HepG2 (cell line): ENCODE results near the gene ACOXL. TPM values are rescaled to one million over a fixed set of nuclear protein-coding genes. Genes with fewer than 3 reads are reported as not detected.

ENCODE experiments used
- ASH2L ChIP-seq: fragments of 300-600, 200-600 bp; sonication (generic); IDR thresholded peaks from 2 replicates; pipeline ENCODE4 v1.7.0; 2017; ENCODE audit warnings: low read depth, mild to moderate bottlenecking, moderate library complexity, mixed read lengths, low read length; ENCODE audit not compliant: insufficient read length
- CBX1 ChIP-seq: IDR thresholded peaks from one replicate; pipeline ENCODE4 v1.6.1; 2016; ENCODE audit warnings: antibody characterized with exemption, low read depth
- FIP1L1 ChIP-seq: fragments of 200-400 bp; formaldehyde crosslinking; IDR thresholded peaks from 2 replicates; pipeline ENCODE4 v1.6.1; 2018; ENCODE audit warnings: low read depth, mild to moderate bottlenecking, low read length, moderate library complexity, borderline replicate concordance; ENCODE audit not compliant: insufficient read depth
- FOXK2 ChIP-seq: fragments of 450-650 bp; IDR thresholded peaks from 2 replicates; pipeline ENCODE4 v1.6.1; 2016
- MAF1 ChIP-seq: sonication (generic); formaldehyde crosslinking; IDR thresholded peaks from 2 replicates; pipeline ENCODE4 v1.5.0; 2020; ENCODE audit warnings: missing genetic modification reagents, borderline replicate concordance
- MXD3 ChIP-seq: IDR thresholded peaks from 2 replicates; pipeline ENCODE4 v1.6.1; 2016; ENCODE audit warnings: mild to moderate bottlenecking, missing biosample characterization, missing genetic modification reagents
- NAIF1 ChIP-seq: sonication (generic); formaldehyde crosslinking; IDR thresholded peaks from 2 replicates; pipeline ENCODE4 v1.5.0; 2020; ENCODE audit warnings: mild to moderate bottlenecking, missing genetic modification reagents, borderline replicate concordance
- NFE2L2 ChIP-seq: fragments of 150-350 bp; IDR thresholded peaks from 2 replicates; pipeline ENCODE4 v1.6.1; 2014; ENCODE audit warnings: low read length
- POLR2AphosphoS2 ChIP-seq: IDR thresholded peaks from 2 replicates; pipeline ENCODE4 v1.6.1; 2011; ENCODE audit warnings: low read depth, low read length, improper control_type of control experiment
- RORA ChIP-seq: sonication (generic); formaldehyde crosslinking; IDR thresholded peaks from 2 replicates; pipeline ENCODE4 v1.5.0; 2020; ENCODE audit warnings: mild to moderate bottlenecking, missing genetic modification reagents, moderate library complexity
- RXRB ChIP-seq: IDR thresholded peaks from 2 replicates; pipeline ENCODE4 v1.6.1; 2016; ENCODE audit warnings: borderline replicate concordance, missing genetic modification reagents, missing compliant biosample characterization
- TFAP4 ChIP-seq: sonication (generic); IDR thresholded peaks from 2 replicates; pipeline ENCODE4 v1.6.1; 2016; ENCODE audit warnings: low read depth, borderline replicate concordance
- TOE1 ChIP-seq: sonication (generic); formaldehyde crosslinking; IDR thresholded peaks from 2 replicates; pipeline ENCODE4 v1.4.0; 2020; ENCODE audit warnings: mild to moderate bottlenecking, missing genetic modification reagents
- TRIM22 ChIP-seq: fragments of 450-650 bp; IDR thresholded peaks from 2 replicates; pipeline ENCODE4 v1.6.1; 2017
- ZBTB26 ChIP-seq: IDR thresholded peaks from 2 replicates; pipeline ENCODE4 v1.6.1; 2016; ENCODE audit warnings: missing compliant biosample characterization, missing genetic modification reagents, borderline replicate concordance
- ZC3H4 ChIP-seq: sonication (generic); formaldehyde crosslinking; IDR thresholded peaks from 2 replicates; pipeline ENCODE4 v1.4.0; 2020; ENCODE audit warnings: missing genetic modification reagents, borderline replicate concordance
- ZMAT3 ChIP-seq: sonication (generic); formaldehyde crosslinking; conservative IDR thresholded peaks from 2 replicates; pipeline ENCODE4 v1.7.0; 2021; ENCODE audit warnings: missing genetic modification reagents
- ZNF143 ChIP-seq: sonication (generic); formaldehyde crosslinking; IDR thresholded peaks from 2 replicates; pipeline ENCODE4 v1.4.0; 2020; ENCODE audit warnings: missing genetic modification reagents
- ZNF275 ChIP-seq: sonication (generic); formaldehyde crosslinking; IDR thresholded peaks from 2 replicates; pipeline ENCODE4 v1.8.0; 2022; ENCODE audit warnings: missing genetic modification reagents, mild to moderate bottlenecking, inconsistent platforms, borderline replicate concordance
- ZNF30 ChIP-seq: sonication (generic); formaldehyde crosslinking; IDR thresholded peaks from 2 replicates; pipeline ENCODE4 v1.5.0; 2020; ENCODE audit warnings: mild to moderate bottlenecking, missing genetic modification reagents
- ZNF33B ChIP-seq: sonication (generic); formaldehyde crosslinking; IDR thresholded peaks from 2 replicates; pipeline ENCODE4 v1.5.1; 2020; ENCODE audit warnings: mild to moderate bottlenecking, missing genetic modification reagents
- ZNF563 ChIP-seq: sonication (generic); formaldehyde crosslinking; IDR thresholded peaks from 2 replicates; pipeline ENCODE4 v1.8.0; 2022; ENCODE audit warnings: mild to moderate bottlenecking, moderate library complexity, missing genetic modification reagents
- ZNF850 ChIP-seq: sonication (generic); formaldehyde crosslinking; conservative IDR thresholded peaks from 2 replicates; pipeline ENCODE4 v1.9.0; 2021; ENCODE audit warnings: mild to moderate bottlenecking, missing genetic modification reagents
- polyA plus RNA-seq, 8 experiments: library from polyadenylated mRNA; depleted of rRNA in 3 of 8; stranded (reverse) in 7 of 8; unstranded in 1 of 8; fragments of >200 nt; fragmentation: Illumina TruSeq in 4 of 8; extraction: Trizol in 4 of 8; gene quantifications; 2 replicates each; pipeline versions ENCODE4 v1.2.1 to v1.2.3, GENCODE V29; 2011 to 2016; ENCODE audit warnings: low read depth in 4 of 8, missing spikeins in 1 of 8, mixed read lengths in 1 of 8; ENCODE audit not compliant: insufficient read depth in 1 of 8
- total RNA-seq, 5 experiments: library from RNA; depleted of rRNA; stranded (reverse); fragments of >200 nt; fragmentation: Illumina TruSeq; extraction: Trizol; gene quantifications; 2 replicates each; pipeline ENCODE4 v1.2.3, GENCODE V29; 2016; ENCODE audit warnings: low read depth in 1 of 5
- TF ChIP-seq, protein P1 (sequence below): sonication (generic); formaldehyde crosslinking; IDR thresholded peaks from 2 replicates; pipeline ENCODE4 v1.5.0; 2020; ENCODE audit warnings: missing genetic modification reagents
- TF ChIP-seq, protein P2 (sequence below): sonication (generic); formaldehyde crosslinking; IDR thresholded peaks from 2 replicates; pipeline ENCODE4 v1.4.0; 2020; ENCODE audit warnings: mild to moderate bottlenecking, missing genetic modification reagents
- TF ChIP-seq, protein P3 (sequence below): sonication (generic); formaldehyde crosslinking; IDR thresholded peaks from 2 replicates; pipeline ENCODE4 v1.4.0; 2020; ENCODE audit warnings: mild to moderate bottlenecking, missing genetic modification reagents

ACOXL gene
- total and polyA plus RNA-seq, 2 of the 13 experiments (the other 11 are each of a cell fraction or from before 2014, with no cell fraction given) = not detected

DNA sequence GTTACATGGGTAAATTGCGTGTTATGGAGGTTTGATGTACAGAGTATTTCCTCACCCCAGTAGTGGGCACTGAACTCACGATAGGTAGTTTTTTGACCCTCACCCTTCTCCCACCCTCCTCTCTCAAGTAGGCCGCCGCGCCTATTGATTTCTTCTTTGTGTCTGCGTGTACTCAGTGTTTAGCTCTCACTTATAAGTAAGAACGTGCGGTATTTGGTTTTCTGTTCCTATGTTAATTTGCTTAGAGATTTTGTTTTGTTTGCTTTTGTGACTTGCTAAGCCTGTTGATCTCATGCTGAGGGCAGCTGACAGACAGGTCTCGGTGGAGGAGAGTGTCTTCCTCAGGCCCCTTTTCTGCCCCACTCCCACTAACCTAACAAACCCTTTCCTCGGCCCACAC, 36.2 kb downstream of the ACOXL start (continued):
- TF ChIP-seq FIP1L1 (no peak), ZNF563 (no peak), MAF1 (CRISPR knock-in tag) (no peak), ZC3H4 (CRISPR knock-in tag) (no peak), NAIF1 (CRISPR knock-in tag) (0 out of 2 replicates have a peak, but pooled peaks have one; percentile 34), TRIM22 (no peak), RXRB (peak; percentile 75), POLR2AphosphoS2 (no peak), ZNF275 (CRISPR knock-in tag) (no peak), ZMAT3 (CRISPR knock-in tag) (no peak), TFAP4 (no peak), ZNF143 (no peak), ASH2L (peak; percentile 35), ZNF30 (CRISPR knock-in tag) (no peak), TOE1 (CRISPR knock-in tag) (no peak), CBX1 (no peak), NFE2L2 (no peak), ZNF33B (CRISPR knock-in tag) (no peak), ZNF850 (no peak), RORA (CRISPR knock-in tag) (no peak), FOXK2 (peak; percentile 52; the same call in 1 of the 2 replicates), MXD3 (CRISPR knock-in tag) (no peak), ZBTB26 (no peak)
- TF ChIP-seq, protein P1, sequence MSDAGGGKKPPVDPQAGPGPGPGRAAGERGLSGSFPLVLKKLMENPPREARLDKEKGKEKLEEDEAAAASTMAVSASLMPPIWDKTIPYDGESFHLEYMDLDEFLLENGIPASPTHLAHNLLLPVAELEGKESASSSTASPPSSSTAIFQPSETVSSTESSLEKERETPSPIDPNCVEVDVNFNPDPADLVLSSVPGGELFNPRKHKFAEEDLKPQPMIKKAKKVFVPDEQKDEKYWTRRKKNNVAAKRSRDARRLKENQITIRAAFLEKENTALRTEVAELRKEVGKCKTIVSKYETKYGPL (CRISPR knock-in tag) = no peak
- TF ChIP-seq, protein P2, sequence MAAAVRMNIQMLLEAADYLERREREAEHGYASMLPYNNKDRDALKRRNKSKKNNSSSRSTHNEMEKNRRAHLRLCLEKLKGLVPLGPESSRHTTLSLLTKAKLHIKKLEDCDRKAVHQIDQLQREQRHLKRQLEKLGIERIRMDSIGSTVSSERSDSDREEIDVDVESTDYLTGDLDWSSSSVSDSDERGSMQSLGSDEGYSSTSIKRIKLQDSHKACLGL (CRISPR knock-in tag) = no peak
- TF ChIP-seq, protein P3, sequence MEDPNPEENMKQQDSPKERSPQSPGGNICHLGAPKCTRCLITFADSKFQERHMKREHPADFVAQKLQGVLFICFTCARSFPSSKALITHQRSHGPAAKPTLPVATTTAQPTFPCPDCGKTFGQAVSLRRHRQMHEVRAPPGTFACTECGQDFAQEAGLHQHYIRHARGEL (CRISPR knock-in tag) = no peak
